ENCODE results near the gene SNX12.

DNA sequence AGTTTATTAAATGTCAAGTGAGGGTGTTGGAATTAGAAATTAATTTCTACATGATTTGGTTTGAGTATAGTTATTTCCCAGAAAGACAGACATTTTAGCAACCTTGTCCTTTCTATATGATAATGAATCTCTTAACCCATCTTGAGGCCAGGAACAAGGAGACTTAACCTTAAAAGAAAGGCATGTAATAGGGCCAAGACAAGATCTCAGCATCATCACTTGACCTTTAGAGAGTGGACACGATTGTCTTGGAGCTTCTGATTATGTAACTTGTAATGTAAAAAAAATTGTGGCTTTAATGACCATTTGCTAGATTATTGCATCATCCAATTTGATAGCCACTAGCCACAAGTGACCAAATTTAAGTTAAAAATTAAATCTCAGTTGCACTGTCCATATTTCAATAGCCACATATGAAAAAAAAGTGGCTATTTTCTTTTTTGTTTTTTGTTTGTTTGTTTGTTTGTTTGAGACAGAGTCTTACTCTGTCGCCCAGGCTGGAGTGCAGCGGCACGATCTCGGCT is 14.1 kb upstream of the SNX12 start:
- TF ChIP-seq, protein P1, sequence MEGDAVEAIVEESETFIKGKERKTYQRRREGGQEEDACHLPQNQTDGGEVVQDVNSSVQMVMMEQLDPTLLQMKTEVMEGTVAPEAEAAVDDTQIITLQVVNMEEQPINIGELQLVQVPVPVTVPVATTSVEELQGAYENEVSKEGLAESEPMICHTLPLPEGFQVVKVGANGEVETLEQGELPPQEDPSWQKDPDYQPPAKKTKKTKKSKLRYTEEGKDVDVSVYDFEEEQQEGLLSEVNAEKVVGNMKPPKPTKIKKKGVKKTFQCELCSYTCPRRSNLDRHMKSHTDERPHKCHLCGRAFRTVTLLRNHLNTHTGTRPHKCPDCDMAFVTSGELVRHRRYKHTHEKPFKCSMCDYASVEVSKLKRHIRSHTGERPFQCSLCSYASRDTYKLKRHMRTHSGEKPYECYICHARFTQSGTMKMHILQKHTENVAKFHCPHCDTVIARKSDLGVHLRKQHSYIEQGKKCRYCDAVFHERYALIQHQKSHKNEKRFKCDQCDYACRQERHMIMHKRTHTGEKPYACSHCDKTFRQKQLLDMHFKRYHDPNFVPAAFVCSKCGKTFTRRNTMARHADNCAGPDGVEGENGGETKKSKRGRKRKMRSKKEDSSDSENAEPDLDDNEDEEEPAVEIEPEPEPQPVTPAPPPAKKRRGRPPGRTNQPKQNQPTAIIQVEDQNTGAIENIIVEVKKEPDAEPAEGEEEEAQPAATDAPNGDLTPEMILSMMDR (IDR thresholded peaks at IDR 0.05), result no peak
- TF ChIP-seq ZFX (IDR thresholded peaks at IDR 0.05; ENCODE audit: borderline replicate concordance), result no peak

Data from 22Rv1 (cell line).